Transverse colon (tissue), 4 donors: ENCODE measurements around the gene AATK. TPM values are rescaled to one million over a fixed set of nuclear protein-coding genes. Genes with fewer than 3 reads are reported as not detected.

ENCODE experiments used
- DNase-seq: peaks from one replicate; pipeline ENCODE4 v3.0.0-alpha.2; 2019
- H3K27ac ChIP-seq, 4 donors: fragments of 200-600 bp; sonication (generic); 2 replicates each; pipeline ENCODE4 v1.5.1; 2016 to 2018; ENCODE audit warnings: inconsistent platforms in 4 of 4
- H3K27me3 ChIP-seq: fragments of 200-600 bp; sonication (generic); 2 replicates; pipeline ENCODE4 v1.5.1; 2017; ENCODE audit warnings: inconsistent platforms
- H3K36me3 ChIP-seq, 4 donors: fragments of 200-600 bp; sonication (generic); 2 replicates each; pipeline ENCODE4 v1.5.1; 2017 to 2019; ENCODE audit warnings: inconsistent platforms in 4 of 4
- H3K4me1 ChIP-seq, 4 donors: fragments of 200-600 bp; sonication (generic); 2 replicates each; pipeline ENCODE4 v1.5.1; 2017 to 2020; ENCODE audit warnings: inconsistent platforms in 4 of 4
- H3K4me3 ChIP-seq, 4 donors: fragments of 200-600 bp; sonication (generic); 1 replicate in 1 of 4; 2 replicates in 3 of 4; pipeline versions ENCODE4 v1.5.1 to v1.6.1; 2017 to 2019; ENCODE audit warnings: inconsistent platforms in 4 of 4
- H3K9me3 ChIP-seq, 2 donors: fragments of 200-600 bp; sonication (generic); 2 replicates each; pipeline ENCODE4 v1.5.1; 2017 to 2019; ENCODE audit warnings: inconsistent platforms in 2 of 2
- EP300 ChIP-seq: sonication (generic); formaldehyde crosslinking; IDR thresholded peaks from one replicate; pipeline ENCODE4 v1.6.1; 2017; ENCODE audit warnings: antibody characterized with exemption, low read depth
- POLR2A ChIP-seq: fragments of 450-650 bp; IDR thresholded peaks from one replicate; pipeline ENCODE4 v1.6.1; 2016; ENCODE audit warnings: antibody characterized with exemption, mild to moderate bottlenecking, moderate library complexity
- POLR2AphosphoS5 ChIP-seq, 3 donors: sonication (generic); formaldehyde crosslinking; IDR thresholded peaks; one replicate each; pipeline ENCODE4 v1.6.1; 2016; ENCODE audit warnings: antibody characterized with exemption in 3 of 3
- WGBS, 2 donors: methylation state at CpG; one replicate each; pipeline ENCODE4 v1.1.5; 2018; ENCODE audit warnings: low coverage in 1 of 2; 5-methylcytosine and 5-hydroxymethylcytosine counted together
- in situ Hi-C, 4 donors: fragments of 200-750 bp; cut with MboI; loops; one replicate each; pipeline versions ENCODE4 v1.15.0 to v1.15.1; 2017; ENCODE audit warnings: low sequenced_read_pairs in 3 of 4, low pct_ligation_motif_present in 1 of 4, low pct_unique_long_range_greater_than_20kb in 1 of 4
- intact Hi-C: fragments of 100-400 bp; cut with DNase I; formaldehyde crosslinking; loops from one replicate; pipeline ENCODE4 v1.15.1; 2023; ENCODE audit warnings: low total_unique reads
- total RNA-seq, 4 donors: library from RNA; depleted of rRNA; stranded (reverse); fragments of >200 nt; gene quantifications; one replicate each; pipeline ENCODE4 v1.1.0, GENCODE V29; 2016
- TF ChIP-seq, protein P1 (sequence below), 5 experiments: fragments of 200-600 bp in 3 of 5; fragments of 450-650 bp in 2 of 5; sonication (generic) in 3 of 5; IDR thresholded peaks; 1 replicate in 2 of 5; 2 replicates in 3 of 5; pipeline ENCODE4 v1.5.1; 2016 to 2017; ENCODE audit warnings: antibody characterized with exemption in 5 of 5, inconsistent platforms in 3 of 5, mild to moderate bottlenecking in 2 of 5, moderate library complexity in 1 of 5

AATK gene
- total RNA-seq, 4 donors from 2014 or later, result 1.7 to 21.3 (median 8.6) TPM

DNA sequence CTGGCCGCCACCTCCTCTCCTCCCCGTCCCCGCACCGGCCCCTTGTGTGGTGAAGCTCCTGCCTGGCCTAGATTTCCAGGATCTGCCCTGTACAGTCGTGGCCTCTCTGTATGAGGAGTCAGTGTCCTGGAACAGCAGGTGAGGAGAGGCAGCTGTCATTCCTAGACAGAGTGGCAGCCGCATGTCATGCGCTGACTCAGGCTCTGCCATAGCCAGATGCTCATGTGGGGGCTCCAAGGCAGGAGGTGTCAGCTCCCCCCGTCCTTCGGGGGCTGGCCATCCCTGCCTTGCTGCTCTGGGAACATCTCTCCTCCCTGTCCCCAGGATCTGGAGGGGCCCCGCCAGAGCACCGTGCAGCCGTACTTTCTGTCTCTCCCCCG lies 70.6 kb downstream of the AATK start:
- Histone ChIP-seq H3K4me1 (peaks cover 22 to 47% (median 41%) of the 10 kb centered on the region in 4 donors), H3K27ac (peak overlapping the region; percentile 70 to 76 (median 75)), H3K4me3 (no peak overlapping the region), H3K27me3 (no peaks in the 10 kb centered on the region), H3K36me3 (peaks cover 0 to 5% (median 0%) of the 10 kb centered on the region in 4 donors), H3K9me3 (no peaks in the 10 kb centered on the region)
- DNase-seq, result no peak
- 57% methylated on average over 13 of the region's 13 CpGs; no CpG with 5 or more reads in 1 of the 2 donors for WGBS, 2 donors
- TF ChIP-seq POLR2AphosphoS5 (IDR thresholded peaks at IDR 0.05) (no peak), EP300 (no peak), POLR2A (no peak)
- TF ChIP-seq, protein P1, sequence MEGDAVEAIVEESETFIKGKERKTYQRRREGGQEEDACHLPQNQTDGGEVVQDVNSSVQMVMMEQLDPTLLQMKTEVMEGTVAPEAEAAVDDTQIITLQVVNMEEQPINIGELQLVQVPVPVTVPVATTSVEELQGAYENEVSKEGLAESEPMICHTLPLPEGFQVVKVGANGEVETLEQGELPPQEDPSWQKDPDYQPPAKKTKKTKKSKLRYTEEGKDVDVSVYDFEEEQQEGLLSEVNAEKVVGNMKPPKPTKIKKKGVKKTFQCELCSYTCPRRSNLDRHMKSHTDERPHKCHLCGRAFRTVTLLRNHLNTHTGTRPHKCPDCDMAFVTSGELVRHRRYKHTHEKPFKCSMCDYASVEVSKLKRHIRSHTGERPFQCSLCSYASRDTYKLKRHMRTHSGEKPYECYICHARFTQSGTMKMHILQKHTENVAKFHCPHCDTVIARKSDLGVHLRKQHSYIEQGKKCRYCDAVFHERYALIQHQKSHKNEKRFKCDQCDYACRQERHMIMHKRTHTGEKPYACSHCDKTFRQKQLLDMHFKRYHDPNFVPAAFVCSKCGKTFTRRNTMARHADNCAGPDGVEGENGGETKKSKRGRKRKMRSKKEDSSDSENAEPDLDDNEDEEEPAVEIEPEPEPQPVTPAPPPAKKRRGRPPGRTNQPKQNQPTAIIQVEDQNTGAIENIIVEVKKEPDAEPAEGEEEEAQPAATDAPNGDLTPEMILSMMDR (IDR thresholded peaks at IDR 0.05), result no peak
- in situ Hi-C loops, result loop anchor here in 2 of 4 donors (10.0 kb wide), 1 partner anchor 71 kb away; no protein-coding TSS in a partner anchor
- intact Hi-C loops, result loop anchor here (2.0 to 5.0 kb wide), 2 partner anchors 73 to 105 kb away; partner anchors contain the start of gene CHMP6

DNA sequence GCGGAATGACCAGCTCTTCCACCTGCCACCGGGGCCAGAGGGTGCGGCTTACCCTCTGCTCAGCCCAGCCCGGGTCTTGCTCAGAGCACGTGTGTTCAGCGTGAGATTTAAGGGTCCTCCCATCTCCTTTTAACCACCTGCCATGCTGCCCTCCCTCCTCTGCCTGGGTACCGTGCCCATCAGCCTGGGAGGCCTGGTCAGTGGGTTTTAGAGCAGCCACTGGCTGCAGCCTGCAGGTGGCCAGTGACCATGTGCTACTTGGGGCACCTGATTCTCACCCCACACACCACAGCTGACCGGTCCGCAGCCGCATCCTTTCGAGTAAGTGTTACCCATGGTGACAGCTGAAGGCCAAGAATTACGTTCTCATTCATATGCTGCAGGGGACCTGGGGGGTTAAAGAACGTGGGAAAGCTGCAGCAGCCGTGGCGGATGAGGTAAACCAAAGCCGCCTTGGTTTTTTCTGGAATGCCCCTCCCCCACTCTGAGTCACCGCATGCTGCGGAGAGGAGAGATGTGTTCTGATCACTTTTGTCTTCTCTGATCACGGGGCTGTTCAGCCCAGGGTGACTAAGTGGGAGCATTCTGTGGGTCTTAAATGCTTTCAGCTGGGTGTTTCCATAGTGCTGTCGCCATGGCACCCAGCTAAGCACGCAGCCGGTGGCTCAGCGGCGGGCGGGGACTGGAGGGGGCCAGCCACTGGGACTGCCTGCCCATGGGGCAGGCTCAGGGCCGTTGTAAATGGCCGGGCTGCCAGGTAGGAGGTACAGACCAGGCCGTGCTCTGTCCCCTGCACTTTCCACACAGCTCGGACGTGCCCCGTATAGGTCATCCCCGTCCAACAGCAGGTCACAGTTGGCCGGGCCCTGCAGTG lies 71.3 kb downstream of the AATK start:
- DNase-seq, result peak; percentile 72
- peaks cover 22 to 52% (median 45%) of the 10 kb centered on the region in 4 donors for H3K4me1 ChIP-seq
- no peak for TF ChIP-seq POLR2A
- peak; percentile 40 to 61 (median 48) for TF ChIP-seq POLR2AphosphoS5 (IDR thresholded peaks at IDR 0.05)
- TF ChIP-seq, protein P1 (IDR thresholded peaks at IDR 0.05), result no peak
- in situ Hi-C loops (loop anchor here in 2 of 4 donors (10.0 kb wide), 1 partner anchor 70 kb away; no protein-coding TSS in a partner anchor), intact Hi-C loops (loop anchor here (2.0 to 5.0 kb wide), 2 partner anchors 72 to 104 kb away; partner anchors contain the start of gene CHMP6)
- H3K9me3 ChIP-seq, result no peaks in the 10 kb centered on the region
- H3K27me3 ChIP-seq, result no peaks in the 10 kb centered on the region
- no peaks in the 10 kb centered on the region for H3K36me3 ChIP-seq
- no peak overlapping the region for H3K4me3 ChIP-seq
- peak overlapping the region; percentile 70 to 76 (median 75) for H3K27ac ChIP-seq
- WGBS, 2 donors, result 41% methylated on average over 29 of the region's 33 CpGs; no CpG with 5 or more reads in 1 of the 2 donors

DNA sequence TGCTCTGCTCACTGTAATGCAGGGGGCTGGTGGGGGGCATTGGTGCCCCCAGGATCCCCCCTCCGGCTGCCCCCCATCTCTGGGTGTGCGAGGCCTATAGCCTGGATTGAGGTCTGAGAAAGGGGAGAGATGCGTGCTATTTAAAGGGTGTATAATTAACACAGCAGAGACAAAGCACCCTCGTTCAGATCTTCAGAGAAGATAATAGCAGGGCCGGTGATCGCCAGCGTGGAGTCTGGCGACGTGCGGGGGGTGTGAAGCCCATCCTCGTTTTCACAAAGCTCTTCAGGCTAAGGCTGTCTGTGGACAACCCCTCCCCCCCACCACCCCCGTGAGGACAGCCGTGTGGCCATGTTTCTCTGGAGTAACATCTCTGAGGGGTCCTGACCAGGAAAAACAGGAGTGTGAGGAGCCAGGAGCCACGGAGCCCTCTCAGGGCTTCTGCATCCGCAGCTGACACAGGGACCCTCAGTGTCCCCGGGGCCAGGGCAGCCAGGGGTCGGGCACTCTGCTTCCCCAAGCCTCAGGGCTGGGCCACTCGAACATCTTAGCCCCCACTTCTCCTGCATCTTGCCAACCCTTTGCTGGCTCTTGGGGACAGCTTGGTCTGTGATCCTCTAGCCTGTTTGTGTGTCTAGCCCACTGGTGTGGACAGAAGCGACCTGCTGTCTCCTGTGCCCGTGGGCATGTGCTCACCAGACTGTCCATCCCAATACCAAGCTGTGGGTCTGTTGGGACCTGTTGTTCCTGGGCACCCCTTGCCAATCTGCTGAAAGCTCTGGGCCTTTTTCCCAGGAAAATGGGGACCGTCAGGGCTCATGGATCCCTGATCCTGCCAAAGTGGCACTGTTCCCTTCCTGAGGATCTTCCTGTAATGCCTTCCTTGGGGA lies 72.2 kb downstream of the AATK start:
- 58 to 83% methylated on average over 6 to 21 of the region's 21 CpGs for WGBS, 2 donors
- H3K9me3 ChIP-seq, result no peaks in the 10 kb centered on the region
- H3K4me1 ChIP-seq, result peaks cover 22 to 53% (median 45%) of the 10 kb centered on the region in 4 donors
- no peaks in the 10 kb centered on the region for H3K27me3 ChIP-seq
- no peak overlapping the region for H3K4me3 ChIP-seq
- DNase-seq, result no peak
- H3K27ac ChIP-seq, result peak overlapping the region; percentile 47 to 76 (median 75)
- no peaks in the 10 kb centered on the region for H3K36me3 ChIP-seq
- TF ChIP-seq, protein P1 (IDR thresholded peaks at IDR 0.05), result no peak
- TF ChIP-seq POLR2A, result no peak
- TF ChIP-seq EP300, result no peak
- TF ChIP-seq POLR2AphosphoS5 (IDR thresholded peaks at IDR 0.05), result no peak
- intact Hi-C loops, result loop anchor here (2.0 kb wide), 1 partner anchor 103 kb away; the partner anchor contains the start of gene CHMP6
- in situ Hi-C loops, result loop anchor here in 2 of 4 donors (10.0 kb wide), 1 partner anchor 69 kb away; no protein-coding TSS in a partner anchor
